NB4 (cell line): ENCODE measurements around the gene PRDM15.

Experiments used
- DNase-seq: peaks from one replicate; pipeline ENCODE4 v3.0.0; 2010; ENCODE audit warnings: low read depth
- H3K4me3 ChIP-seq: one replicate; pipeline ENCODE4 v1.5.1; 2011; ENCODE audit warnings: mild to moderate bottlenecking, low read depth, low read length, moderate library complexity
- MYC ChIP-seq: IDR thresholded peaks from 2 replicates; pipeline ENCODE4 v1.6.1; 2011; ENCODE audit warnings: low read depth, low read length
- POLR2A ChIP-seq: IDR thresholded peaks from 2 replicates; pipeline ENCODE4 v1.6.1; 2011; ENCODE audit warnings: mild to moderate bottlenecking; ENCODE audit not compliant: insufficient read length; ENCODE audit errors: extremely low read depth
- TF ChIP-seq, protein P1 (sequence below): IDR thresholded peaks from 2 replicates; pipeline ENCODE4 v1.6.1; 2011; ENCODE audit warnings: low read depth, low read length
- TF ChIP-seq, protein P2 (sequence below): IDR thresholded peaks from one replicate; pipeline ENCODE4 v1.5.1; 2012; ENCODE audit warnings: low read depth, low read length

The PRDM15 gene

GRCh38 chr21:41836166-41837015, 42.8 kb downstream of the PRDM15 start:
- H3K4me3 ChIP-seq = no peak overlapping the region
- TF ChIP-seq, protein P1, sequence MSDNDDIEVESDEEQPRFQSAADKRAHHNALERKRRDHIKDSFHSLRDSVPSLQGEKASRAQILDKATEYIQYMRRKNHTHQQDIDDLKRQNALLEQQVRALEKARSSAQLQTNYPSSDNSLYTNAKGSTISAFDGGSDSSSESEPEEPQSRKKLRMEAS = no peak
- TF ChIP-seq POLR2A (no peak), MYC (no peak)
- TF ChIP-seq, protein P2, sequence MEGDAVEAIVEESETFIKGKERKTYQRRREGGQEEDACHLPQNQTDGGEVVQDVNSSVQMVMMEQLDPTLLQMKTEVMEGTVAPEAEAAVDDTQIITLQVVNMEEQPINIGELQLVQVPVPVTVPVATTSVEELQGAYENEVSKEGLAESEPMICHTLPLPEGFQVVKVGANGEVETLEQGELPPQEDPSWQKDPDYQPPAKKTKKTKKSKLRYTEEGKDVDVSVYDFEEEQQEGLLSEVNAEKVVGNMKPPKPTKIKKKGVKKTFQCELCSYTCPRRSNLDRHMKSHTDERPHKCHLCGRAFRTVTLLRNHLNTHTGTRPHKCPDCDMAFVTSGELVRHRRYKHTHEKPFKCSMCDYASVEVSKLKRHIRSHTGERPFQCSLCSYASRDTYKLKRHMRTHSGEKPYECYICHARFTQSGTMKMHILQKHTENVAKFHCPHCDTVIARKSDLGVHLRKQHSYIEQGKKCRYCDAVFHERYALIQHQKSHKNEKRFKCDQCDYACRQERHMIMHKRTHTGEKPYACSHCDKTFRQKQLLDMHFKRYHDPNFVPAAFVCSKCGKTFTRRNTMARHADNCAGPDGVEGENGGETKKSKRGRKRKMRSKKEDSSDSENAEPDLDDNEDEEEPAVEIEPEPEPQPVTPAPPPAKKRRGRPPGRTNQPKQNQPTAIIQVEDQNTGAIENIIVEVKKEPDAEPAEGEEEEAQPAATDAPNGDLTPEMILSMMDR = no peak
- no peak for DNase-seq

DNA sequence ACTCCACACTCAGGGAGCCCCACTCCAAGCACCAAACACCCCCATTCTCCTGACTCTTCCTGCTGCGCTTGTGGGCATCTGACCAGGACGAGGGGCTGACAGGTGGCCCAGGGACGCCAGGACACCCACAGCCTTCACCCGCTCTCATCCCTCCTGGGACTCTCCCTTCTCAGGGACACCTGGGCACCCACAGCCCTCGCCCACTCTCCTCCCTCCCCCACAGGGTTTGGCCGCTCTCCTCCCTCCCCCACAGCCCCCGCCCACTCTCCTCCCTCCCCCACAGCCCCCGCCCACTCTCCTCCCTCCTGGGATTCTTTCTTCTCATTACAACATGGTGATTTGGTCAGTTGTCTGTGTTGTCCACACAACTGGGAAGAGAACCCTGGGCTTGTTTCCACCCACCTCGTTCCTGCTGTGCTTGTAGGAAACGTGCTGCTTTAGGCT, 43.4 kb downstream of the PRDM15 start:
- TF ChIP-seq, protein P2 = no peak
- TF ChIP-seq, protein P1 = no peak
- TF ChIP-seq MYC (no peak), POLR2A (no peak)
- no peak for DNase-seq
- no peak overlapping the region for H3K4me3 ChIP-seq

DNA sequence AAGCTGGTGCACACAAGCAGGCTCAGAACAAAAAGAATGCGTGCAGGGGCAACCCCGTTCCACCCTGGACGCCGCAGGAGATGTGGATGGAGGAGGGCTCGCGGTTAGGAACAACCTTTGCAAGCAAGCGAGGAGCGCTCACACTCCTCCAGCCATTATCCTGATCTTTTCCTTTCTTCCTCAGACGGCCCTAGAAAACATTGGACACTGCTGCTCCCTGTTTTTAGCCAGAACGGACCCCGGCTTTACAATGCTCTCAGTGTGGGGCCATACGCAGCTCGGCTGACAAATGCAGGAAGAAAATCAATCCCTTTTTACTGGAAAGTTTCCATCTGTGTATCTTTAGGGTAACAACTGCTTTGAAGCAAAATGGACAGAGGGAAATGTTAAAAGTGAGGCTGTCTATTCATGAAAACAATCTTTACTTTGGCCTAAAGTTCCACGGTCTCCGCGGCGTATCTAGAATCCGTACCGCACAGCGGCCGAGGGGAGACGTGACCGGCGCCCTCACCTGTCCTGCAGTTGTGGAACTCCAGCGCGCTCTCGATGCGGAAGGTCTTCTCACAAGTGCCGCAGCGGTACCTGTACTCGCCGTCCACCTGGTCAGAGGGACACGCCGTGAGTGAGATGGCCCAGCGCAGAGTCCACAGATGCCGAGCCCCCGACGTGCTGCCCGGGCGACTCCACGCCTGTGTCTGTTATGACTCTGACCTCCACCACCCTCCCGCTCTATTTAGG, 44.0 kb downstream of the PRDM15 start:
- TF ChIP-seq, protein P1 = no peak
- no peak for TF ChIP-seq POLR2A
- no peak for TF ChIP-seq MYC
- TF ChIP-seq, protein P2 = no peak
- no peak overlapping the region for H3K4me3 ChIP-seq

DNA sequence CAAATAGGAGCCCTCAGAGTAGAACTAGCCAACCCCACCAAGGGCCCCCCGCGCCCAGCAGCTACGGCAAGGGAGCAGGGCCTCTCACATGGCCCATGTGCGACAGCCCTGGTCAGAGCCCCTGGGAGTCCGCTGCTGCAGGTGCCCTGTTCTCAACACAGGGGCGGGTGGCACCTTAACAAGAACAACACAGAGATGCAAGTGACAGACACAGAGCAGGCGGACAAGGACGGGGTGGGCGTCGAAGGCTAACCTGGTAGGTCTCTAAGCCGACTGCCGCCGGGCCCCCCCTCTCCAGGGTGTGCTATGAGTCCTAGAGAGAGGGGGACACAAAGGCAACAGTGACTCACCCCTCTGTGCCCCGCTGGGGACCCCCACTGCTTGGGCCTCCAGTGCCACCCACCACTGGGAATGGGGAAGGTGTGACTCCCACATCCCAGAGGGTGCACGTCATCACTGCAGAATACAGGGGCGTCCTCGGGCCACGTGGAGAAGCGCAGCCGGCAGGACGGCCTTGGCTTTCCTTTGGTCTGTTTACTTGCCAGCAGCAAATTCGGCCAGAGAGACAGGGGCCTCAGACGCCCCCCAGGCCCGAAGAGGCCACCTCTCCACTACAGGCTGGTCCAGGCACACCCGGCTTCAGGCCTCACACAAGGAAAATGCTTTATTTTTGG, 44.8 kb downstream of the PRDM15 start:
- DNase-seq = no peak
- no peak overlapping the region for H3K4me3 ChIP-seq
- TF ChIP-seq MYC = no peak
- TF ChIP-seq, protein P2 = no peak
- TF ChIP-seq, protein P1 = no peak
- no peak for TF ChIP-seq POLR2A

More for the DNA sequence above, 44.0 kb downstream of the PRDM15 start:
- no peak for DNase-seq

GRCh38 chr21:41833497-41834115, 45.5 kb downstream of the PRDM15 start:
- no peak for TF ChIP-seq MYC
- TF ChIP-seq POLR2A = no peak
- TF ChIP-seq, protein P1 = no peak
- TF ChIP-seq, protein P2 = no peak
- no peak for DNase-seq
- H3K4me3 ChIP-seq = no peak overlapping the region
